Mucosa of descending colon (tissue), 3 donors: Measurements from ENCODE around the gene BAZ1B. TPM values are rescaled to one million over a fixed set of nuclear protein-coding genes. Genes with fewer than 3 reads are reported as not detected.

Experiments used
- ATAC-seq: fragments of 200-7000 bp; cut with Tn5 transposase; one replicate; pipeline ENCODE4 v1.9.1; 2020; ENCODE audit warnings: mild to moderate bottlenecking, moderate library complexity
- DNase-seq, 3 donors: peaks; one replicate each; pipeline ENCODE4 v3.0.0-alpha.2; 2020
- H3K36me3 ChIP-seq: fragments of 200-600 bp; one replicate; pipeline ENCODE4 v1.8.0; 2021; ENCODE audit warnings: low read depth, mild to moderate bottlenecking
- H3K4me1 ChIP-seq: fragments of 200-600 bp; one replicate; pipeline ENCODE4 v1.8.0; 2021; ENCODE audit warnings: low read depth, mild to moderate bottlenecking
- H3K4me3 ChIP-seq: fragments of 200-600 bp; one replicate; pipeline ENCODE4 v1.8.0; 2021; ENCODE audit warnings: mild to moderate bottlenecking
- H3K9me3 ChIP-seq: fragments of 200-600 bp; one replicate; pipeline ENCODE4 v1.8.0; 2021; ENCODE audit warnings: mild to moderate bottlenecking
- intact Hi-C, 2 donors: fragments of 100-400 bp; cut with DNase I in 1 of 2; cut with micrococcal nuclease in 1 of 2; formaldehyde crosslinking; loops; one replicate each; pipeline versions ENCODE4 v1.11.0 to v1.11.1; 2022; cut with DNase I, micrococcal nuclease
- total RNA-seq, 3 donors: library from RNA; stranded (reverse); fragmentation: NEBNext Ultra II Directional in 2 of 3; extraction: Animal tissue kit (Norgen Biotek cat#: 25700) in 2 of 3; gene quantifications; one replicate each; pipeline versions ENCODE4 v1.2.1 to v1.2.4, GENCODE V29; 2021 to 2023
- TF ChIP-seq, protein P1 (sequence below): fragments of 200-600 bp; IDR thresholded peaks from one replicate; pipeline ENCODE4 v1.8.0; 2022; ENCODE audit warnings: antibody characterized with exemption, mild to moderate bottlenecking
- donor health status: DM: no; HTN: no; CAD: no; lungs with moderate emphysema.
- donor health status: DM: no; HTN: no; CAD: no.
- donor health status: DM: no; HTN: yes; CAD: no.

BAZ1B gene
- total RNA-seq, 3 donors from 2014 or later = 37.4 to 76.0 (median 41.4) TPM

DNA sequence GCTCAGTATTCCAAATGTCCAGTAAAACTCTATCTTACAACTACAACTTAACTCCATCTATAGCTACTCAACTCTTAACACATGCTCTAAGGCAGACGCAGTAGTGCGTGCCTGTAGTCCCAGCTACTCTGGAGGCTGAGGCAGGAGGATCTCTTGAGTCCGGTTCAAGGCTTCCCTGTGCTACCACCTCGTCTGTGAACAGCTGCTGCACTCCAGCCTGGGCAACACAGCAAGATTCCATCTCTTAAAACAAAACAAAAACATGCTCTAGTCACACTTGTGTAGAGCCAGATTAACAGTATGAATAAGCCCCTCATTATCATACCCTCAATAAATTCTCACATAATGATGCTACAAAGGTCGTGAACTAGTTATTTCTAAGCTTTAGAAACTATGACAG lies 3.6 kb downstream of the BAZ1B start:
- ATAC-seq (no peak), DNase-seq (no peak)
- no peaks in the 10 kb centered on the region for H3K36me3 ChIP-seq
- peaks cover 29% of the 10 kb centered on the region for H3K4me1 ChIP-seq
- no peak overlapping the region for H3K4me3 ChIP-seq
- intact Hi-C loops = no loop called here
- TF ChIP-seq, protein P1, sequence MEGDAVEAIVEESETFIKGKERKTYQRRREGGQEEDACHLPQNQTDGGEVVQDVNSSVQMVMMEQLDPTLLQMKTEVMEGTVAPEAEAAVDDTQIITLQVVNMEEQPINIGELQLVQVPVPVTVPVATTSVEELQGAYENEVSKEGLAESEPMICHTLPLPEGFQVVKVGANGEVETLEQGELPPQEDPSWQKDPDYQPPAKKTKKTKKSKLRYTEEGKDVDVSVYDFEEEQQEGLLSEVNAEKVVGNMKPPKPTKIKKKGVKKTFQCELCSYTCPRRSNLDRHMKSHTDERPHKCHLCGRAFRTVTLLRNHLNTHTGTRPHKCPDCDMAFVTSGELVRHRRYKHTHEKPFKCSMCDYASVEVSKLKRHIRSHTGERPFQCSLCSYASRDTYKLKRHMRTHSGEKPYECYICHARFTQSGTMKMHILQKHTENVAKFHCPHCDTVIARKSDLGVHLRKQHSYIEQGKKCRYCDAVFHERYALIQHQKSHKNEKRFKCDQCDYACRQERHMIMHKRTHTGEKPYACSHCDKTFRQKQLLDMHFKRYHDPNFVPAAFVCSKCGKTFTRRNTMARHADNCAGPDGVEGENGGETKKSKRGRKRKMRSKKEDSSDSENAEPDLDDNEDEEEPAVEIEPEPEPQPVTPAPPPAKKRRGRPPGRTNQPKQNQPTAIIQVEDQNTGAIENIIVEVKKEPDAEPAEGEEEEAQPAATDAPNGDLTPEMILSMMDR = no peak
- H3K9me3 ChIP-seq = no peaks in the 10 kb centered on the region

DNA sequence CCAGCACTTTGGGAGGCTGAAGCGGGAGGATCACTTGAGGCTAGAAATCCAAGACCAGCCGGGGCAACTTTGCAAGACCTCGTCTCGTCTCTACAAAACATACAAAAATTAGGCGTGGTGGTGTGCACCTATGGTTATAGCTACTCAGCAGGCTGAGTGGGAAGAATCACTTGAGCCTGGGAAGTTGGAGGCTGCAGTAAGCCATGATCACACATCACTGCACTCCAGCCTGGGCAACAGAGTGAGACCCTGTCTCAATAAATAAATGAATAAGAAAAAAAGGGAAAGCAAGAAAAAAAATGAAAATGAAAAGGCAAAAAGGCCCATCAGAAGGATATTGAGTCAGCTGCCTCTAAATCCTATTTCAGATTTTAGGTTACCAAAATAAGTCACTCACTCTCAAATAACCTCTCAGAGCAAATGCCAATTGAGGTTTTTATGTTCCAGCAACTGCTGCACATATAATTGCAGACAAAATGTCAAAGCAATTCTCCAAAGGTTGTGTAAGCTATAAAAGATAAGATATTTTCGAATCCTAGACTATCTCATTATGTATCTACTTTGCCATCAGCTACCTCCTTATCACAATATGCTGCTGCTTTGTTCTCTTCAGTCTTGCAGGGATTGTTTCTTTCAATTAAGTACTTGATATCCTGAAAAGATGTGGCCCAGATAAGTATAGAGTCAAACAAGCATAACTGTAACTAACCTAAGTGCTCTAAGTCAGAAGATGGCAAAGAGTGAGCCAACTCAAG lies 4.7 kb downstream of the BAZ1B start:
- Histone ChIP-seq H3K4me3 (no peak overlapping the region), H3K9me3 (no peaks in the 10 kb centered on the region)
- no peak for ATAC-seq

DNA sequence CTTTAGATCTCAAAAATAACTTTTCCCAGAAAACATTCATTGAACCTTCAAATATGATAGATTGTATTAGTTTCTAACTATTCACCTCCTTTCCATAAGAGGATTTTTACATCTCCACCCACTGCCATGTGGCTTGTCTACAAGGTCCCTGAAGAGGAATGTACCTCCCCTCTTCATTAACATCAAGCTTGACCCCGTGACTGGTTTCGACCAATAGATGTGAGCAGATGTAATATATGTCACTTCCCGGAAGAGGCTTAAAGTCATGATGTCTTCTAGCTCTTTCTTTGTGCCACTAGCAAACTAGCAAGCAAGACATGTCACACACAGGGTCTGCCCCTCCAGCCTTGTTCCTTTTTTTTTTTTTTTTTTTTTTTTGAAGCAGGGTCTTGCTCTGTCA lies 6.9 kb downstream of the BAZ1B start:
- Histone ChIP-seq H3K36me3 (peaks cover 2% of the 10 kb centered on the region), H3K4me3 (no peak overlapping the region), H3K9me3 (no peaks in the 10 kb centered on the region), H3K4me1 (peaks cover 19% of the 10 kb centered on the region)
- TF ChIP-seq, protein P1 = no peak
- DNase-seq (no peak), ATAC-seq (no peak)
- intact Hi-C loops = no loop called here

More for the DNA sequence above, 4.7 kb downstream of the BAZ1B start:
- TF ChIP-seq, protein P1 = no peak
- H3K4me1 ChIP-seq = peaks cover 27% of the 10 kb centered on the region
- intact Hi-C loops = no loop called here
- DNase-seq = no peak
- H3K36me3 ChIP-seq = no peaks in the 10 kb centered on the region

DNA sequence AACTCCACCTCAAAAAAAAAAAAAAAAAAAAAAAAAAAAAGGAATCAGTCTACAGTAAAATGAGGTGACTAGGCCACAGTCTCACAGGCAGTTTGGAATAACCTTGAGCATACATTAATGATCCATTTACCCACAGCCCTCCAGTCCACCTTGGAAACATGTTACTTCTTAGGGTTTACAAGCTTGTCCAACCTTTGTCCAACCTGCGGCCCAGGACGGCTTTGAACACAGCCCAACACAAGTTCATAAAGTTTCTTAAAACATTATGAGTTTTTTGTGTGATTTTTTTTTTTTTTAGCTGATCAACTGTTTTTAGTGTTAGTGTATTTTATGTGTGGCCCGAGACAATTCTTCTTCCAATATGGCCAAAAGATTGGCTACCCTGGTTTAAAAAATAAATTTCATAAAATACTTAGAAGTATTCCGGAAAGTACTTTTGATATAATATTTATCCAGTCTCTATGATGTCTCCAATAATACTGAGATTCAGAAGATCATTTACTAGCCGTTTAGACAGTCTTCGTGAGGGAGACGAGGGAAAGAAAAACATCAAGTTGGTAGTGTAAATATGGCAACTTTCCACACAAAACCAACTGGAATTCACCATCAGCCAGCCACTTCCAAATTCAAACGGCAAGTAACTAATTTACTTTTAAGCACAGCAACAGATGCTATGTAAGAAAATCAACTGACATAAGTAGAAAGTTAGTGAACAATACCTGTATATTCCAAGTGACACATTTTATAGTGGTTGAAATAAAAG lies 9.9 kb downstream of the BAZ1B start:
- H3K36me3 ChIP-seq = peaks cover 3% of the 10 kb centered on the region
- no peak overlapping the region for H3K4me3 ChIP-seq
- ATAC-seq = no peak
- no peaks in the 10 kb centered on the region for H3K9me3 ChIP-seq
- TF ChIP-seq, protein P1 = no peak
- peaks cover 4% of the 10 kb centered on the region for H3K4me1 ChIP-seq
- DNase-seq = no peak
- intact Hi-C loops = no loop called here

DNA sequence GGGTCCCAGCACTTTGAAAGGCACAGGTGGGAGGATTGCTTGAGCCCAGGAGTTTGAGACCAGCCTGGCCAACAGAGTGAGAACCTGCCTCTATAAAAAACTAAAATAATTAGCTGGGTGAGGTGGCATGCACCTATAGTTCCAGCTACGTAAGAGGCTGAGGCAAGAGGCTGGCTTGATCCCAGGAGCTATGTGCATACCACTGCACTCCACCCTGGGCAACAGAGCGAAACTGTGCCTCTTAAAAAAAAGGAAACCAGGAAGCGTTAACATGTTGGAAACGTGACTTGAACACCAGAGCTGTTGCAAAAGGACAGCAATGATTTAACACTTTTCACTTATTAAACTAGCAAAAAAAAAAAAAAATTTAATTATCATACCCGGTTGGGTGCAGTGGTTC lies 12.6 kb downstream of the BAZ1B start:
- Histone ChIP-seq H3K4me1 (peaks cover 4% of the 10 kb centered on the region), H3K9me3 (no peaks in the 10 kb centered on the region), H3K36me3 (peaks cover 3% of the 10 kb centered on the region), H3K4me3 (no peak overlapping the region)
- TF ChIP-seq, protein P1 = no peak
- ATAC-seq = no peak
- no peak for DNase-seq
- intact Hi-C loops = no loop called here
